ENCODE measurements around the gene CNGB1. TPM values are rescaled to one million over a fixed set of nuclear protein-coding genes. Genes with fewer than 3 reads are reported as not detected.
"Not testable (repeated sequence)": the region's sequence is repeated elsewhere in the genome, so short reads cannot be mapped to it uniquely, and the experiment has no call there.

Gene CNGB1
- polyA plus RNA-seq, 2 of the 4 experiments (the other 2 are of a cell fraction) = 0.23 to 0.39 TPM

DNA sequence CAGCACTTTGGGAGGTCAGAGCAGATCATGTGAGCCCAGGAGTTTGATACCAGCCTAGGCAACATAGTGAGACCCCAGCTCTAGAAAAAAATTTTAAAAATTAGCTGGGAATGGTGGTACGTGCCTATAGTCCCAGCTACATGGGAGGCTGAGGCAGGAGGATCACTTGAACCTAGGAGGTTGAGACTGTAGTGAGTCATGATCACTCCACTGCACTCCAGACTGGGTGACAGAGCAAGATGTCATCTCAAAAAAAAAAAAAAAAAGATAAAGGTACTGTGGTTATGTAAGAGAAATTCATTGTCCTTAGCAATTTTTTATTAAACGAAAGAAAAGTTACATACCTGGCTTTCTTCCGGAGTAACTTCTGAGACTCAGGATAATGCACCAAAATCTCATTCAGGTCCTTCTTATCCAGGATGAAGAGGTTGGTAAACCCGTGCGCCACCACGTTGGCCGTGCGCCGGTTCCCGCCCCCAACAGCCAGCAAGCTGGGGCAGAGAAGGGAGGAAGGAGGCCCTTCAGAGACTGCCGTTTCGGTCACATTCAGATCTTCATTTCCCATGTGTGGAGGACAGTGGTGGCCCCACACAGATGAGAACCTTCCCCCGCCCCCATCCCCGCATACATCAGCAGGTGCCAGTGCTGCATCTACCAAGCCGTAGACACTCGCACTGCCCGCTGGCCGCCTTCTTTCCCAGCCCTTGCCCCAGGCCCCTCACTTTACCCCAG, 73.7 kb downstream of the CNGB1 start (continued):
- TF ChIP-seq RNF2 (IDR thresholded peaks at IDR 0.05; ENCODE audit: borderline replicate concordance, low read depth) (no peak), KDM5A (IDR thresholded peaks at IDR 0.05) (no peak), FOXS1 (CRISPR knock-in tag; IDR thresholded peaks at IDR 0.05) (no peak)
- TF ChIP-seq, protein P1, sequence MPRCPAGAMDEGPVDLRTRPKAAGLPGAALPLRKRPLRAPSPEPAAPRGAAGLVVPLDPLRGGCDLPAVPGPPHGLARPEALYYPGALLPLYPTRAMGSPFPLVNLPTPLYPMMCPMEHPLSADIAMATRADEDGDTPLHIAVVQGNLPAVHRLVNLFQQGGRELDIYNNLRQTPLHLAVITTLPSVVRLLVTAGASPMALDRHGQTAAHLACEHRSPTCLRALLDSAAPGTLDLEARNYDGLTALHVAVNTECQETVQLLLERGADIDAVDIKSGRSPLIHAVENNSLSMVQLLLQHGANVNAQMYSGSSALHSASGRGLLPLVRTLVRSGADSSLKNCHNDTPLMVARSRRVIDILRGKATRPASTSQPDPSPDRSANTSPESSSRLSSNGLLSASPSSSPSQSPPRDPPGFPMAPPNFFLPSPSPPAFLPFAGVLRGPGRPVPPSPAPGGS (IDR thresholded peaks at IDR 0.05) = no peak

DNA sequence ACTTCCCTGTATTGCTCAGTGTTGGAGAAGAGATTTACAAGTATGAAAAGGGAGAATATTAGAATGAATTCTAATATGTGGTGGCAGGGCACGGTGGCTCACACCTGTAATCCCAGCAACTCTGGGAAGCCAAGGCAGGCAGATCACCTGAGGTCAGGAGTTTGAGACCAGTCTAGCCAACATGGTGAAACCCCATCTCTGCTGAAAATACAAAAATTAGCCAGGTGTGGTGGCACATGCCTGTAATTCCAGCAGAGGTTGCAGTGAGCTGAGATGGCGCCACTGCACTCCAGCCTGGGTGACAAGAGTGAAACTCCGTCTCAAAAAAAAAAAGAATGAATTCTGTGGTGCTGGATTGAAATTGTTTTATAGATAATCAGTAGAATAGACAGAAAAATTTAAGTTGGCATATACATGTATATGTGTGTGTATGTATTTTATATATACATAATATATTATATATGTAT, 75.8 kb downstream of the CNGB1 start:
- ATAC-seq; FAIRE-seq; DNase-seq (ENCODE audit: low read depth in 1 of 2, low spot score in 1 of 2); H3K9me3 ChIP-seq; POLR2A ChIA-PET; H3K4me3 ChIP-seq: not testable (repeated sequence)
- WGBS (ENCODE audit: missing lambda C conversion rate) = 76% methylated on average over 3 of the region's 3 CpGs
- H3K27ac ChIP-seq = peak overlapping the region; percentile 94 to 95
- CTCF ChIA-PET = interaction anchor here (1.8 to 10.4 kb wide), 2 partner anchors 11 to 102 kb away, joined by 5 to 160 read pairs; partner anchors contain the start of genes USB1 and ZNF319
- peak overlapping the region; percentile 72 for H3K4me2 ChIP-seq
- H3K4me1 ChIP-seq = peaks cover 71% of the 10 kb centered on the region
- peak; percentile 63; the same call in 1 of the 2 replicates for TF ChIP-seq HOXB13 (CRISPR knock-in tag; IDR thresholded peaks at IDR 0.05; ENCODE audit: low read depth)

DNA sequence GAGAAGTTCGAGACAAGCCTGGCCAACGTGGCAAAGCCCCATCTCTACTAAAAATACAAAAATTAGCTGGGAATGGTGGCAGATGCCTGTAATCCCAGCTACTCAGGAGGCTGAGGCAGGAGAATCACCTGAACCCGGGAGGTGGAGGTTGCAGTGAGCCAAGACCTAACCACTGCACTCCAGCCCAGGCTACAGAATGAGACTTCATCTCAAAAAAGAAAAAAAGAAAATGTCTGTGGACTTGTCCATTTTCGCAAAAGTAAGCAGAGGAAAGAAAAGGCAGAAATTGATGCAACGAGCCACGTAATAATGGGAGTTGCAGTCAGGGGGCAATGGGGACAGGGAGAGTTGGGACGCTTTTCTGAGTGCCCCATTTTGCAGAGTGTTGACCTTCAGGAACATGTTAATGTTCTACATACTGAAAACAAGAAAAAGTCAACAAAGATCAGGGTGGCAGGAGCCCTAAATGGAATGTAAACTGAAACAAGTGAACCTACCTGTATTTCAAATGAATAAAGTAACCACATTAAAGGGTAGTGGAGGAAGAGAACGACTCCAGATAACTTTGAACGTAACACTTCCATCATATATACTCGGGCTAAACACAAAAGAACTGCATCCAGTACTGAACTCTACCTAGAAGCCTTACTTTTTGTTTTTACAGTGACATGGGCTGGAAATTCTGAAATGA, 76.4 kb downstream of the CNGB1 start:
- FAIRE-seq (peak; percentile 77), DNase-seq (ENCODE audit: low read depth in 1 of 2, low spot score in 1 of 2) (peak in 1 of 2 experiments; percentile 66), ATAC-seq (peak in 1 of 2 experiments; percentile 2; a peak in 1 of 6 replicates)
- peaks cover 71% of the 10 kb centered on the region for H3K4me1 ChIP-seq
- H3K9me3 ChIP-seq = no peaks in the 10 kb centered on the region
- CTCF ChIA-PET = interaction anchor here (0.8 to 10.4 kb wide), 4 partner anchors 12 to 138 kb away, joined by 3 to 160 read pairs (median 4); partner anchors contain the start of genes USB1 and ZNF319
- 13% methylated on average over 10 of the region's 10 CpGs for WGBS (ENCODE audit: missing lambda C conversion rate)
- POLR2A ChIA-PET = no interaction called here
- peak overlapping the region; percentile 72 for H3K4me2 ChIP-seq
- peak overlapping the region; percentile 94 to 95 for H3K27ac ChIP-seq
- peak overlapping the region; percentile 15; the same call in 1 of the 3 replicates for H3K4me3 ChIP-seq
- TF ChIP-seq HOXB13 (CRISPR knock-in tag; IDR thresholded peaks at IDR 0.05; ENCODE audit: low read depth) (0 out of 2 replicates have a peak, but pooled peaks have one; percentile 20), GATA3 (IDR thresholded peaks at IDR 0.05; ENCODE audit: borderline replicate concordance) (peak; percentile 82), CEBPB (IDR thresholded peaks at IDR 0.05) (peak in 1 of 2 experiments; percentile 57; a peak in 2 of 4 replicates), EP300 (IDR thresholded peaks at IDR 0.05) (peak; percentile 55 to 68; a peak in 3 of 5 replicates), BHLHE40 (IDR thresholded peaks at IDR 0.05; ENCODE audit: low read depth, low read length) (no peak), CHD4 (IDR thresholded peaks at IDR 0.05; ENCODE audit: borderline replicate concordance) (no peak), JUNB (IDR thresholded peaks at IDR 0.05) (no peak), NR3C1 (IDR thresholded peaks at IDR 0.05) (no peak), PHF8 (IDR thresholded peaks at IDR 0.05; ENCODE audit: borderline replicate concordance, low read depth) (no peak), RARB (CRISPR knock-in tag; IDR thresholded peaks at IDR 0.05) (no peak), HEYL (CRISPR knock-in tag; IDR thresholded peaks at IDR 0.05) (peak; percentile 46; the same call in 1 of the 2 replicates), CHD2 (IDR thresholded peaks at IDR 0.05; ENCODE audit: low read length, partially characterized antibody) (no peak)
- TF ChIP-seq, protein P2, sequence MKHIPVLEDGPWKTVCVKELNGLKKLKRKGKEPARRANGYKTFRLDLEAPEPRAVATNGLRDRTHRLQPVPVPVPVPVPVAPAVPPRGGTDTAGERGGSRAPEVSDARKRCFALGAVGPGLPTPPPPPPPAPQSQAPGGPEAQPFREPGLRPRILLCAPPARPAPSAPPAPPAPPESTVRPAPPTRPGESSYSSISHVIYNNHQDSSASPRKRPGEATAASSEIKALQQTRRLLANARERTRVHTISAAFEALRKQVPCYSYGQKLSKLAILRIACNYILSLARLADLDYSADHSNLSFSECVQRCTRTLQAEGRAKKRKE (CRISPR knock-in tag; IDR thresholded peaks at IDR 0.05; ENCODE audit: low read depth) = 0 out of 2 replicates have a peak, but pooled peaks have one; percentile 27
- TF ChIP-seq, protein P3, sequence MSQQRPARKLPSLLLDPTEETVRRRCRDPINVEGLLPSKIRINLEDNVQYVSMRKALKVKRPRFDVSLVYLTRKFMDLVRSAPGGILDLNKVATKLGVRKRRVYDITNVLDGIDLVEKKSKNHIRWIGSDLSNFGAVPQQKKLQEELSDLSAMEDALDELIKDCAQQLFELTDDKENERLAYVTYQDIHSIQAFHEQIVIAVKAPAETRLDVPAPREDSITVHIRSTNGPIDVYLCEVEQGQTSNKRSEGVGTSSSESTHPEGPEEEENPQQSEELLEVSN (IDR thresholded peaks at IDR 0.05; ENCODE audit: borderline replicate concordance, low read depth) = no peak
